Hepatocyte (in vitro differentiated cells): ENCODE results near the gene CNDP1. TPM values are rescaled to one million over a fixed set of nuclear protein-coding genes. Genes with fewer than 3 reads are reported as not detected.

Experiments used
- DNase-seq: peaks from one replicate; pipeline ENCODE4 v3.0.0-alpha.2; 2016; ENCODE audit warnings: low spot score
- H2AFZ ChIP-seq: fragments of 200-600 bp; sonication (generic); 2 replicates; pipeline ENCODE4 v1.6.0; 2016; ENCODE audit warnings: antibody characterized with exemption, mild to moderate bottlenecking
- H3K27ac ChIP-seq: fragments of 200-600 bp; sonication (generic); 2 replicates; pipeline ENCODE4 v1.5.1; 2016; ENCODE audit warnings: mild to moderate bottlenecking
- H3K27me3 ChIP-seq: fragments of 200-600 bp; sonication (generic); 2 replicates; pipeline ENCODE4 v1.6.1; 2016
- H3K36me3 ChIP-seq: fragments of 200-600 bp; sonication (generic); replicated peaks from 2 replicates; pipeline ENCODE4 v1.5.1; 2016; ENCODE audit warnings: low read depth; ENCODE audit not compliant: insufficient read depth
- H3K4me1 ChIP-seq: fragments of 200-600 bp; sonication (generic); 2 replicates; pipeline ENCODE4 v1.5.1; 2016; ENCODE audit warnings: mild to moderate bottlenecking, moderate library complexity; ENCODE audit not compliant: insufficient read depth
- H3K4me2 ChIP-seq: fragments of 200-600 bp; sonication (generic); 2 replicates; pipeline ENCODE4 v1.6.0; 2016
- H3K4me3 ChIP-seq: fragments of 200-600 bp; sonication (generic); 2 replicates; pipeline ENCODE4 v1.5.1; 2016; ENCODE audit warnings: mild to moderate bottlenecking
- H3K79me2 ChIP-seq: fragments of 200-600 bp; sonication (generic); 2 replicates; pipeline ENCODE4 v1.6.0; 2017; ENCODE audit warnings: mild to moderate bottlenecking
- H3K9me2 ChIP-seq: fragments of 200-600 bp; sonication (generic); replicated peaks from 2 replicates; pipeline ENCODE4 v1.6.0; 2017; ENCODE audit warnings: mild to moderate bottlenecking; ENCODE audit not compliant: insufficient read depth
- H3K9me3 ChIP-seq: fragments of 200-600 bp; sonication (generic); 2 replicates; pipeline ENCODE4 v1.5.1; 2016; ENCODE audit warnings: low read depth, mild to moderate bottlenecking
- H4K20me1 ChIP-seq: fragments of 200-600 bp; sonication (generic); 2 replicates; pipeline ENCODE4 v1.6.0; 2016; ENCODE audit warnings: mild to moderate bottlenecking; ENCODE audit not compliant: insufficient read depth, poor library complexity, severe bottlenecking
- EZH2 ChIP-seq: fragments of 200-600 bp; sonication (generic); IDR thresholded peaks from 2 replicates; pipeline ENCODE4 v1.6.1; 2016; ENCODE audit warnings: antibody characterized with exemption, mild to moderate bottlenecking, borderline replicate concordance
- EZH2phosphoT487 ChIP-seq: fragments of 200-600 bp; sonication (generic); IDR thresholded peaks from one replicate; pipeline ENCODE4 v1.6.1; 2018; ENCODE audit warnings: antibody characterized with exemption, mild to moderate bottlenecking, low read depth, moderate library complexity; ENCODE audit not compliant: unreplicated experiment, severe bottlenecking
- WGBS: methylation state at CpG from one replicate; pipeline ENCODE4 v1.1.6; 2016; ENCODE audit warnings: low lambda C conversion rate; ENCODE audit errors: missing lambda C conversion rate; 5-methylcytosine and 5-hydroxymethylcytosine counted together
- polyA plus RNA-seq: library from polyadenylated mRNA; unstranded; fragments of >200 nt; fragmentation: Nextera tagmentation; extraction: Ambion mirVana; gene quantifications from 2 replicates; pipeline ENCODE4 v1.2.1, GENCODE V29; 2016
- total RNA-seq: library from RNA; depleted of rRNA; stranded (reverse); fragments of >200 nt; gene quantifications from 2 replicates; pipeline ENCODE4 v1.2.3, GENCODE V29; 2014
- TF ChIP-seq, protein P1 (sequence below): fragments of 200-600 bp; sonication (generic); IDR thresholded peaks from 2 replicates; pipeline ENCODE4 v1.5.1; 2016; ENCODE audit warnings: antibody characterized with exemption, mild to moderate bottlenecking; ENCODE audit not compliant: poor library complexity

Gene CNDP1
- total and polyA plus RNA-seq, 2 experiments from 2014 or later: 0.74 TPM; not detected in 1

DNA sequence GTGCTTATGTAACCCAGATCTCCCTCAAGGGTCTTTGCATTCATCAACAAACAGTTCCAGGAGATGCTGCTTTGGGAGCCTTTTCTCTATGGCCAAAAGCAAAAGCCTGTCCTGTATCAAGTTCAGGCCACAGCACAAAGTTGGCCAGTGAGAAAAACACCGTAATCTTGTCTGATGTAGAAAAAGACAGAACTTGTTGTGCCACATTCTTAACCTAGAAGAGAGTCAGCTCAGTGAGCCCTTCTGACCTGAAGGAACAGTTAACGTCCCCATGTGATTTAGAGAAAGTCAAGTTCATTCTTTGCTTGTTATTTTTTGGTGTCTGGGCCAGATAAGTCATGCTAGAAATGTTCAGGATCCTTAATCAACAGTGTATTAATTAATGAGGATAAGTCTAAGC, 7.8 kb upstream of the CNDP1 start:
- no peaks in the 10 kb centered on the region for H4K20me1 ChIP-seq
- no peaks in the 10 kb centered on the region for H3K79me2 ChIP-seq
- no peak overlapping the region for H3K4me3 ChIP-seq
- no peak overlapping the region for H3K4me2 ChIP-seq
- 53% methylated on average over 2 of the region's 2 CpGs for WGBS
- TF ChIP-seq, protein P1, sequence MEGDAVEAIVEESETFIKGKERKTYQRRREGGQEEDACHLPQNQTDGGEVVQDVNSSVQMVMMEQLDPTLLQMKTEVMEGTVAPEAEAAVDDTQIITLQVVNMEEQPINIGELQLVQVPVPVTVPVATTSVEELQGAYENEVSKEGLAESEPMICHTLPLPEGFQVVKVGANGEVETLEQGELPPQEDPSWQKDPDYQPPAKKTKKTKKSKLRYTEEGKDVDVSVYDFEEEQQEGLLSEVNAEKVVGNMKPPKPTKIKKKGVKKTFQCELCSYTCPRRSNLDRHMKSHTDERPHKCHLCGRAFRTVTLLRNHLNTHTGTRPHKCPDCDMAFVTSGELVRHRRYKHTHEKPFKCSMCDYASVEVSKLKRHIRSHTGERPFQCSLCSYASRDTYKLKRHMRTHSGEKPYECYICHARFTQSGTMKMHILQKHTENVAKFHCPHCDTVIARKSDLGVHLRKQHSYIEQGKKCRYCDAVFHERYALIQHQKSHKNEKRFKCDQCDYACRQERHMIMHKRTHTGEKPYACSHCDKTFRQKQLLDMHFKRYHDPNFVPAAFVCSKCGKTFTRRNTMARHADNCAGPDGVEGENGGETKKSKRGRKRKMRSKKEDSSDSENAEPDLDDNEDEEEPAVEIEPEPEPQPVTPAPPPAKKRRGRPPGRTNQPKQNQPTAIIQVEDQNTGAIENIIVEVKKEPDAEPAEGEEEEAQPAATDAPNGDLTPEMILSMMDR: no peak
- TF ChIP-seq EZH2 (no peak), EZH2phosphoT487 (no peak)
- H3K27ac ChIP-seq: no peak overlapping the region
- H2AFZ ChIP-seq: no peak overlapping the region
- H3K9me3 ChIP-seq: no peaks in the 10 kb centered on the region
- H3K27me3 ChIP-seq: no peaks in the 10 kb centered on the region
- DNase-seq: no peak
- H3K4me1 ChIP-seq: no peaks in the 10 kb centered on the region
- H3K9me2 ChIP-seq: no peaks in the 10 kb centered on the region
- no peaks in the 10 kb centered on the region for H3K36me3 ChIP-seq

DNA sequence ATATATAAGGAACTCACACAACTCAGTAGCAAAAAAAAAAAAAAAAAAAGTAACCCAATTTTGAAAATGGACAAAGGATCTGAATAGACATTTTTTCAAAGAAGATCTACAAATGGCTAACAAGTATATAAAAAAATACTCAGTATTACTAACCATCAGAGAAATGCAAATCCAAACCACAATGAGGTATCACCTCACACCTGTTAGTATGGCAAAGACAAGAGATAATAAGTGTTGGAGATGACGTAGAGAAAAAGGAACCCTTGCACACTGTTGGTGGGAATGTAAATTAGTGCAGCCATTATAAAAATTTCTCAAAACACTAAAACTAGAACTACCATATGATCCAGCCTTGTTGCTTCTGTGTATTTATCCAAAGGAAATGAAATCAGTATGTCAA, 5.8 kb upstream of the CNDP1 start:
- Histone ChIP-seq H3K4me3 (no peak overlapping the region), H2AFZ (no peak overlapping the region), H3K4me1 (no peaks in the 10 kb centered on the region), H3K9me2 (no peaks in the 10 kb centered on the region), H3K79me2 (no peaks in the 10 kb centered on the region), H3K9me3 (no peaks in the 10 kb centered on the region), H4K20me1 (no peaks in the 10 kb centered on the region), H3K27ac (no peak overlapping the region), H3K27me3 (no peaks in the 10 kb centered on the region), H3K36me3 (no peaks in the 10 kb centered on the region), H3K4me2 (no peak overlapping the region)
- DNase-seq: no peak
- WGBS: 90% methylated on average over 1 of the region's 1 CpG
- no peak for TF ChIP-seq EZH2
- TF ChIP-seq, protein P1: no peak
- no peak for TF ChIP-seq EZH2phosphoT487

DNA sequence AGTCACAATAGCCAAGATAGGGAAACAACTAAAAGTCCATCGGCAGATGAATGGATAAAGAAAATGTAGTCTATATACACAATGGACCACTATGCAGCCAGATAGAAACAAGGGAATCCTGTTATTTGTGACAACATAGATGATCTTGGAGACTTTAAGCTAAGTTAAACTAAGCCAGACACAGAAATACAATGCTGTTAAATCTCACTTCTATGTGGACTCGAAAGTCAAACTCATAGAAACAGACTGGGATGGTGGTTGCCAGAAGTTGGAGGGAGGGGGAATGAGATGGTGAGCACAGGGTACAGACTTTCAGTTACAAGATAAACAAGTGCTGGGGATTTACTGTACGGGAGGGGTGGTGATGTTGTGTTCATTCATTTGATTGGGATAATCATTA, 5.4 kb upstream of the CNDP1 start:
- WGBS: 87% methylated on average over 3 of the region's 3 CpGs
- no peaks in the 10 kb centered on the region for H3K9me3 ChIP-seq
- no peaks in the 10 kb centered on the region for H3K9me2 ChIP-seq
- no peaks in the 10 kb centered on the region for H3K36me3 ChIP-seq
- H3K27ac ChIP-seq: no peak overlapping the region
- TF ChIP-seq EZH2phosphoT487 (no peak), EZH2 (no peak)
- TF ChIP-seq, protein P1: no peak
- no peaks in the 10 kb centered on the region for H3K79me2 ChIP-seq
- no peaks in the 10 kb centered on the region for H3K27me3 ChIP-seq
- no peak overlapping the region for H2AFZ ChIP-seq
- no peak overlapping the region for H3K4me3 ChIP-seq
- DNase-seq: no peak
- H4K20me1 ChIP-seq: no peaks in the 10 kb centered on the region
- H3K4me2 ChIP-seq: no peak overlapping the region
- H3K4me1 ChIP-seq: no peaks in the 10 kb centered on the region

DNA sequence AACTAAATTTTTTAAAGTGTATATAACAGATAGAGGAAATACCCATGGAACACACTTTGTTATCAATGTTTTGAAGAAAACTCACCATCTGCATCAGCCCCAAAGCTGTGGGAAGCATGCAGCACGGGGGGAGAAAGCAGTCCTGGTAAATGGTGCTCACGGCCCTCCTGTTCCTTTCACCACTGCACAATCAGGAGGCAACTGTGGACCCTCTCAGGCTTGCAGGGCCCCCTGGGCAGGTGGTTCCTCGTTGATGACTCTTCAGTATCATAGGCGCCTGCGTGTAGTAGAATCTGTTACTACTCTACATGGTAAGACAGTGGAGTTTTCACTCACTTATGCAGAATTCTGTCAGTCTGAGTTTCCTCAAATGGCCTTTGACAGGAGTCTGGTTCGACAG, 4.9 kb upstream of the CNDP1 start:
- H2AFZ ChIP-seq: no peak overlapping the region
- H3K36me3 ChIP-seq: no peaks in the 10 kb centered on the region
- H3K4me1 ChIP-seq: no peaks in the 10 kb centered on the region
- no peak for DNase-seq
- H3K27ac ChIP-seq: no peak overlapping the region
- no peaks in the 10 kb centered on the region for H3K9me3 ChIP-seq
- no peak overlapping the region for H3K4me3 ChIP-seq
- no peaks in the 10 kb centered on the region for H3K27me3 ChIP-seq
- H3K4me2 ChIP-seq: no peak overlapping the region
- no peak for TF ChIP-seq EZH2
- TF ChIP-seq, protein P1: no peak
- TF ChIP-seq EZH2phosphoT487: no peak
- no peaks in the 10 kb centered on the region for H4K20me1 ChIP-seq
- WGBS: 84% methylated on average over 6 of the region's 6 CpGs
- H3K9me2 ChIP-seq: no peaks in the 10 kb centered on the region
- H3K79me2 ChIP-seq: no peaks in the 10 kb centered on the region
